HK-2 (cell line): Measurements from ENCODE around the gene FGD2.

Experiments used
- DNase-seq: peaks from one replicate; pipeline ENCODE4 v3.0.0-alpha.2; 2018; ENCODE audit not compliant: unreplicated experiment

FGD2 gene

GRCh38 chr6:36970892-36971842 is 34.3 kb upstream of the FGD2 start:
- DNase-seq, result no peak

- no peak for DNase-seq
Measured at GRCh38 chr6:36971921-36972673, 33.4 kb upstream of the FGD2 start.

- no peak for DNase-seq
Measured at GRCh38 chr6:36973190-36973589, 32.3 kb upstream of the FGD2 start.

- no peak for DNase-seq
Measured at GRCh38 chr6:36973647-36974046, 31.8 kb upstream of the FGD2 start.

DNA sequence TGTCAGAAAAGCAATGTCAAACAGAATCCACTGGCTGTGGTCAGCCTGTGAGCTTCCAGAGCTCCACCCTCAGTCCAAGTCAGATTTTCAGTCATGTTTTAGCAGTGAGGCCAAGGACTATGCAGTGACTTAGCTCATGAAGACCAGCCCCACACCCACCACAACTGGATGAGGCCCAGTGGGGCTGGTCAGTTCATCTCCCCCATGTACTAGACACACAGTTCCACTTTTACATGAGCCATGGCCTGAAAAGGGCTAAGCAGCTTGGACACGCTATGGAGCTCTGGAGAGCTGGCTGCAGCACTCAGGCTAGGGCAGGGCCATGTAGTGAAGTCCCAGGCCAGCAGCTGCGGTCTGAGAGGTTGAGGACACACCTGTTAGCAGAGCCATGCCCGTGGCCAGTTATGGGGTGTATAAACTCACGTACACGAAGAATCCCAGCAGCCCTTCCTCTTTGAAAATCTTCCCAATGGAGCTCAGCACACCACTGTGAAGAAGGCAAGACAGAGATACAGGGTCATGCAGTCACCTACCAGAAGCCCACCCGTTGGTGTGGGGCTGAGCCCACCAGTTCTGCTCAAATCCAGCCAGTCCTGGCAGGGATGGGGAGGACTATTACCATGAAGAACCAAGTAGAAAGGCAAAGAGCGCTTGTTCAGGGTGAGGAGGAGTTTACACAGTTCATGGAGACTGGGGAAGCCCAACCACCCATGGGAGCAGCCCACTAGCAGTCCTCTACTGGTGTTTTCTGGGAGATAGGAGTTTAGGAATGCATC is 30.0 kb upstream of the FGD2 start:
- no peak for DNase-seq

DNA sequence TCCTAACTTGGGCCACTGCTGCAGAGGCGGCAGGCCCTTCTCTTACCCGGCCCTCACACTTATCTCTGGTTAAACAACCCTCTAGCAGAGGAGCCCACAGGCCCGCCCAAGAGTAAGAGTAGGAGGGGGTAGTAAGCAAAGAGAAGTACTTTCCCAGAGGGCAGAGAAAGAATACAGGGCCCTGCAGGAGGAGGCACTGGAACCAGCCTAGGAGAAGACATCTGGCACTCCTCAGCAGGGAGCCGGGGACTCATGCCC is 29.5 kb upstream of the FGD2 start:
- no peak for DNase-seq

- no peak for DNase-seq
Measured at GRCh38 chr6:36976509-36976908, 28.9 kb upstream of the FGD2 start.

- no peak for DNase-seq
Measured at GRCh38 chr6:36976931-36977330, 28.5 kb upstream of the FGD2 start.

DNA sequence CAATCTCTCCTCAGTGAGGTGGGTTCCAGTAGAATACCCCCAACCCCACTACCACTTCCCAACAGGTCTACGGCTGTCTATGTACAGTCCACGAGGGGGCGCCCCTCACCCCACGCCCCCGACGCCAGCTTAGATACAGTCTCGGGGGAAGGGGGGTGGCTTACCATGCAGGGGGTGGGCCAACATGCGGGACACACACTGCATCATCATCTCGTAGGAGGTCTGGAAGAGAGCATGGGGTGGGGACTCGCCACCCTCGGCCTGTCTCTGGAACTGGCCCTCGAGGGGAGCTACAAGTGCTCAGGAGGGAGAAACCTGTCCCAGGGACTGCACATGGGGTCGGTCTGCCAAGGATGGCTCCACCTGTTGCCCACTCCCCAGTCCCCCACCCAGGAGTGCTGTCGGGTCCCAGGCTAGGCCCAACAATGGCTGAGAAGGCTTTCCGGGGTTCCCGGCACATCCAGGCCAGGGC is 27.9 kb upstream of the FGD2 start:
- DNase-seq, result no peak

DNA sequence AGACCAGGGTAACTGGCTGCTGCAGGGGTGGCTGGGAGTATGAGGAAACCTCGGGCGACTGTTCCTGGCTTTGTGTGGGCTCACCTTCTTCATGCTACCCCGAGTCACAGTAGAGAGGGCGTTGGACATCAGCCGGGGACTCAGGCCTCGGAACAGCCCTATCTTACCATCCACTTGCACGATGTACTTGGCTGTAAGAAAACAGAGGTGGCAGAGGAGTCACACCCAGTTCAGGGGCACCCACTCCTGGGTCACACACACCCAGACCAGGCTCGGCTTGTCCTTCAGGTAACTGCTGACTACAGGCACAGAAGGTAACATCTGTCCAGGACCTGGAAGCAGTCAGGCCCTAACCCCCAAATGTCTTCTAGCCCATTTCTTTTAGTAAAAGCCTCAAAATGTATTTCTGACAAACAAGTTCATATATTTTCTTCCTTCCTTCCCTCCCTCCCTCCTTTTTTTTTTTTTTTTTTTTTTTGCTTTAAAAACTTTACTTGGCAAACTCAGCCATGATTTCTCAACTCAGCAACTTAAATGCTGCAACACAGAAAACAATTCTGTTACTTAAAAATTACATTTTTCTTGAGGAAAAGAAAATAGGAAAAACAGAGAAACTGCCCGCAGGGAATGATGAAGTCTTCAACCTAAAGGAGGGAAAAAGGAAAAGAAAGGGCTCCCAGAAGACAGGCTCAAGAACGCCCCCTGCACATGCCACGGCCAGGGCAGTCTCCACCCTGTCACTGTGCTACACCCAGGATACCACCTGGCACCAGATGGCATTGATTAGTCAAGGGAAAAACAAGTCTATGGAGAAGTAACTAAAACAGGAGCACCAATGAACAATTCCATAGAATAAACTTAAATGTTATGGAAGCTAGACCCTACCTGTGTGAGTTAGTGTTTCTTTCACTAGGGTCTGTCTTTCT is 26.8 kb upstream of the FGD2 start:
- DNase-seq, result no peak

- no peak for DNase-seq
Measured at GRCh38 chr6:36979347-36979742, 26.1 kb upstream of the FGD2 start.

GRCh38 chr6:36980129-36980528 is 25.3 kb upstream of the FGD2 start:
- DNase-seq, result no peak

- DNase-seq, result no peak
Measured at GRCh38 chr6:36980876-36981619, 24.4 kb upstream of the FGD2 start.

DNA sequence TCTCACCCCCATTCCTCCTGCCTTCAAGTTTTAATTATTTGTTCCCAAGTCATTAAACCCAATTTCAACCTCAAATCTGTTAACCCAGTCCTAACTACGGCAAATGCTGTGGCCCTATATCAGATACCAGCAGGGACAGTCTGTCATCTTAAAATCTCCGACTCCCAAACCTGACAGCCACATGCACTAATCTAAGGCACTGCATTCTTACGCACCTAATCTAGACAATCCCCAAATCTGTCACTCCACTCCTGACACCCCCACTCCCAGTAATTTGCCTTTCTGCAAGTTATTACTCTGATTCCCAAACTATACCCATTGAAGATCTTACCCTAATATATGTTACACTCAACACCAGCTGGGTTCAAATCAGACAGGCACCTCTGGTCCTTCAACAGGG is 21.9 kb upstream of the FGD2 start:
- DNase-seq, result no peak

- peak; percentile 51 for DNase-seq
Measured at GRCh38 chr6:36984581-36985416, 20.7 kb upstream of the FGD2 start.

DNA sequence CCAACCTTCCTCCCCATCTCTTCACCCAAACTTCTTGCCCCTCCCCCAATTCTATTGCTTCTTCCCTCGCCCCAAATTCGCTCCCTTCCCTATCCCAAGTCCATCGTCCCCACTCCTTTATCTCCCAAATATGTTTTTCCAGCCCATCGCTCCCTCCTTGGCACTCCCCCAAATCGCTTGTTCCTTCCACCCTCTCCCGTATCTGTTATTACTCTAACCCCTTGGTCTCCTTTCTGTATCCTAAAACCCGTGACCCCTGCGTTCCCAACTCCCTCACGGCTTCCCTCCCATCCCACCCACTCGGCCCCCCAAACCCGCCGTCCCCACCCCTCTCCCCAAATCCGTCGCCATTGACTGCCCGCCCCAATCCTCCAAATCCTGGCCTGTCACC is 20.0 kb upstream of the FGD2 start:
- no peak for DNase-seq

- peak; percentile 90 for DNase-seq
Measured at GRCh38 chr6:36985808-36986703, 19.4 kb upstream of the FGD2 start, which contains the start of gene MTCH1. Gene MTCH1, minus strand, starts transcription at chr6:36986196. Its CDS starts 23 bp downstream, at chr6:36986173.

DNA sequence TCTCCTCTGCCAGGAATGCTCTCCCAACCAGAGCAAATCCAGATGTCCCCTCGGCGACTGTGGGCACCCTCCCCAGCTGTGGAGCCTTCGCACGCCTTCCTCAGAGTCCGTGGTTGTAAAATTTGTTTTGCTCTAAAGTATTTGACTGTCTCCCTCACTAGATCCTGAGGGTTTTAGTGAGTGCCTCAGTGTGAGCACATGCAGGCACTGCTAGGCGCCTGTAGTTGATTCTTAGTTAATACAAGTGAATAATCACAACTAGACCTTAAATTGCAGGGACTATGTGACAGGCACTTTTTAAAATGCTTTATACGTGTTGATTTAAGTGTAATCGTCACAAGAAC is 18.8 kb upstream of the FGD2 start:
- DNase-seq, result no peak

GRCh38 chr6:36989264-36989663 is 16.2 kb upstream of the FGD2 start:
- DNase-seq, result no peak
